NT2/D1 (cell line): ENCODE data around the gene MED15.

ENCODE experiments used
- DNase-seq: peaks from one replicate; pipeline ENCODE4 v3.0.0-alpha.2; 2011; ENCODE audit warnings: low read depth, low spot score
- H3K27me3 ChIP-seq: 2 replicates; pipeline ENCODE4 v1.6.0; 2011; ENCODE audit warnings: mild to moderate bottlenecking; ENCODE audit not compliant: insufficient read length, insufficient read depth
- H3K36me3 ChIP-seq: 2 replicates; pipeline ENCODE4 v1.6.1; 2011; ENCODE audit warnings: mild to moderate bottlenecking, low read length, mixed read lengths; ENCODE audit not compliant: insufficient read depth, insufficient read length
- H3K4me1 ChIP-seq: 2 replicates; pipeline ENCODE4 v1.5.1; 2011; ENCODE audit not compliant: insufficient read depth, insufficient read length
- H3K4me3 ChIP-seq: 2 replicates; pipeline ENCODE4 v1.5.1; 2011; ENCODE audit warnings: low read depth; ENCODE audit not compliant: insufficient read length
- H3K9ac ChIP-seq: 2 replicates; pipeline ENCODE4 v1.6.0; 2011; ENCODE audit warnings: low read depth; ENCODE audit not compliant: insufficient read length
- H3K9me3 ChIP-seq: 2 replicates; pipeline ENCODE4 v1.5.1; 2011; ENCODE audit warnings: mild to moderate bottlenecking, low read length; ENCODE audit not compliant: insufficient read depth
- SUZ12 ChIP-seq: IDR thresholded peaks from 2 replicates; pipeline ENCODE4 v1.6.1; 2011; ENCODE audit not compliant: insufficient read length, insufficient read depth; ENCODE audit errors: extremely low read depth
- YY1 ChIP-seq: IDR thresholded peaks from 2 replicates; pipeline ENCODE4 v1.6.1; 2011; ENCODE audit not compliant: insufficient read length, insufficient read depth
- ZNF274 ChIP-seq: IDR thresholded peaks from 2 replicates; pipeline ENCODE4 v1.6.1; 2011; ENCODE audit warnings: mild to moderate bottlenecking, low read depth, low read length

The MED15 gene

GRCh38 chr22:20517422-20517821 is 10.0 kb downstream of the MED15 start:
- Histone ChIP-seq H3K36me3 (peaks cover 63% of the 10 kb centered on the region), H3K4me1 (no peaks in the 10 kb centered on the region), H3K9me3 (no peaks in the 10 kb centered on the region), H3K4me3 (no peak overlapping the region), H3K9ac (no peak overlapping the region), H3K27me3 (no peaks in the 10 kb centered on the region)
- TF ChIP-seq YY1 (no peak), SUZ12 (no peak), ZNF274 (no peak)
- DNase-seq, result no peak

- Histone ChIP-seq H3K27me3 (no peaks in the 10 kb centered on the region), H3K9me3 (no peaks in the 10 kb centered on the region), H3K4me1 (peaks cover 5% of the 10 kb centered on the region), H3K36me3 (peaks cover 68% of the 10 kb centered on the region), H3K9ac (no peak overlapping the region), H3K4me3 (no peak overlapping the region)
- TF ChIP-seq YY1 (no peak), ZNF274 (no peak), SUZ12 (no peak)
- no peak for DNase-seq
Observed at GRCh38 chr22:20517841-20518592, 10.6 kb downstream of the MED15 start.

- no peak overlapping the region for H3K9ac ChIP-seq
- no peak for DNase-seq
- no peak for TF ChIP-seq ZNF274
- TF ChIP-seq SUZ12, result no peak
- no peak for TF ChIP-seq YY1
- peaks cover 7% of the 10 kb centered on the region for H3K4me1 ChIP-seq
- H3K4me3 ChIP-seq, result no peak overlapping the region
- H3K9me3 ChIP-seq, result no peaks in the 10 kb centered on the region
- H3K36me3 ChIP-seq, result peaks cover 66% of the 10 kb centered on the region
- no peaks in the 10 kb centered on the region for H3K27me3 ChIP-seq
Observed at GRCh38 chr22:20519558-20519957, 12.1 kb downstream of the MED15 start.

- H3K9me3 ChIP-seq, result no peaks in the 10 kb centered on the region
- TF ChIP-seq ZNF274 (no peak), SUZ12 (no peak), YY1 (no peak)
- no peak for DNase-seq
- no peak overlapping the region for H3K9ac ChIP-seq
- H3K36me3 ChIP-seq, result peaks cover 60% of the 10 kb centered on the region
- H3K27me3 ChIP-seq, result no peaks in the 10 kb centered on the region
- no peak overlapping the region for H3K4me3 ChIP-seq
- peaks cover 7% of the 10 kb centered on the region for H3K4me1 ChIP-seq
Observed at GRCh38 chr22:20520093-20520511, 12.7 kb downstream of the MED15 start.

GRCh38 chr22:20522134-20523004 is 15.0 kb downstream of the MED15 start:
- H3K4me1 ChIP-seq, result peaks cover 10% of the 10 kb centered on the region
- H3K9me3 ChIP-seq, result no peaks in the 10 kb centered on the region
- TF ChIP-seq SUZ12 (no peak), ZNF274 (no peak), YY1 (no peak)

GRCh38 chr22:20523086-20523983 is 15.9 kb downstream of the MED15 start:
- peaks cover 55% of the 10 kb centered on the region for H3K36me3 ChIP-seq
- H3K4me3 ChIP-seq, result no peak overlapping the region
- no peak overlapping the region for H3K9ac ChIP-seq
- no peaks in the 10 kb centered on the region for H3K9me3 ChIP-seq
- peaks cover 10% of the 10 kb centered on the region for H3K4me1 ChIP-seq
- H3K27me3 ChIP-seq, result no peaks in the 10 kb centered on the region
- no peak for DNase-seq
- TF ChIP-seq SUZ12 (no peak), YY1 (no peak), ZNF274 (no peak)

More at GRCh38 chr22:20522134-20523004, 15.0 kb downstream of the MED15 start:
- no peak for DNase-seq
- Histone ChIP-seq H3K27me3 (no peaks in the 10 kb centered on the region), H3K9ac (no peak overlapping the region), H3K36me3 (peaks cover 51% of the 10 kb centered on the region), H3K4me3 (no peak overlapping the region)
